Neural cell (in vitro differentiated cells): Measurements from ENCODE around the gene TBC1D25. TPM values are rescaled to one million over a fixed set of nuclear protein-coding genes. Genes with fewer than 3 reads are reported as not detected.

Experiments
- H2AFZ ChIP-seq: fragments of 200-600, 300-800 bp; sonication (generic), shearing (Covaris generic); 2 replicates; pipeline ENCODE4 v1.6.0; 2014; ENCODE audit warnings: low read depth, mild to moderate bottlenecking, antibody characterized with exemption, low read length, moderate library complexity
- H3F3A ChIP-seq: fragments of 200-600 bp; shearing (Covaris generic); 2 replicates; pipeline ENCODE4 v1.6.1; 2016; ENCODE audit warnings: mild to moderate bottlenecking, moderate library complexity, mixed read lengths, antibody characterized with exemption, low read length; ENCODE audit not compliant: insufficient read depth, poor library complexity, severe bottlenecking
- H3K27ac ChIP-seq: fragments of 200-600, 300-800 bp; sonication (generic), shearing (Covaris generic); 2 replicates; pipeline ENCODE4 v1.5.1; 2014; ENCODE audit warnings: mild to moderate bottlenecking, low read length, moderate library complexity
- H3K27me3 ChIP-seq: fragments of 300-800, 200-600 bp; sonication (generic), shearing (Covaris generic); 2 replicates; pipeline ENCODE4 v1.6.0; 2014; ENCODE audit warnings: mild to moderate bottlenecking, low read depth, low read length, moderate library complexity; ENCODE audit not compliant: insufficient read depth
- H3K36me3 ChIP-seq: fragments of 300-800, 200-600 bp; sonication (generic), shearing (Covaris generic); 2 replicates; pipeline ENCODE4 v1.5.1; 2014; ENCODE audit warnings: mild to moderate bottlenecking, antibody characterized with exemption, low read length, moderate library complexity; ENCODE audit not compliant: insufficient read depth
- H3K4me2 ChIP-seq: fragments of 300-800, 200-600 bp; sonication (generic), shearing (Covaris generic); 2 replicates; pipeline ENCODE4 v1.6.0; 2014; ENCODE audit warnings: mild to moderate bottlenecking, low read length
- H3K4me3 ChIP-seq: fragments of 300-800, 200-600 bp; sonication (generic), shearing (Covaris generic); 2 replicates; pipeline ENCODE4 v1.5.1; 2014; ENCODE audit warnings: mild to moderate bottlenecking, low read length, moderate library complexity
- H3K79me2 ChIP-seq: fragments of 200-600 bp; shearing (Covaris generic); replicated peaks from 2 replicates; pipeline ENCODE4 v1.6.0; 2014; ENCODE audit warnings: mild to moderate bottlenecking, low read length, moderate library complexity; ENCODE audit not compliant: insufficient read depth
- H3K9ac ChIP-seq: fragments of 300-800, 200-600 bp; sonication (generic), shearing (Covaris generic); 2 replicates; pipeline ENCODE4 v1.6.1; 2016; ENCODE audit warnings: mild to moderate bottlenecking, low read length, mixed read lengths
- H3K9me2 ChIP-seq: fragments of 200-600 bp; shearing (Covaris generic); 2 replicates; pipeline ENCODE4 v1.6.1; 2016; ENCODE audit warnings: mild to moderate bottlenecking, low read length, mixed read lengths; ENCODE audit not compliant: insufficient read depth
- H3K9me3 ChIP-seq: fragments of 200-600, 300-800 bp; sonication (generic), shearing (Covaris generic); 2 replicates; pipeline ENCODE4 v1.6.1; 2016; ENCODE audit warnings: mild to moderate bottlenecking, mixed run types, low read length, moderate library complexity, mixed read lengths
- H4K20me1 ChIP-seq: fragments of 200-600 bp; shearing (Covaris generic); 2 replicates; pipeline ENCODE4 v1.6.1; 2016; ENCODE audit warnings: mild to moderate bottlenecking, mixed run types; ENCODE audit not compliant: insufficient read depth
- CTCF ChIP-seq: fragments of 450-650 bp; IDR thresholded peaks from 2 replicates; pipeline ENCODE4 v1.5.1; 2014; ENCODE audit warnings: antibody characterized with exemption, mild to moderate bottlenecking, moderate library complexity; ENCODE audit not compliant: poor library complexity, severe bottlenecking
- EP300 ChIP-seq: fragments of 450-650 bp; conservative IDR thresholded peaks from 2 replicates; pipeline ENCODE4 v1.6.1; 2014; ENCODE audit warnings: antibody characterized with exemption, mild to moderate bottlenecking, moderate library complexity; ENCODE audit not compliant: poor library complexity, severe bottlenecking
- EZH2 ChIP-seq: fragments of 200-600, 300-800 bp; shearing (Covaris generic), sonication (generic); IDR thresholded peaks from 2 replicates; pipeline ENCODE4 v1.6.1; 2014; ENCODE audit warnings: antibody characterized with exemption, low read length, borderline replicate concordance, mild to moderate bottlenecking; ENCODE audit not compliant: insufficient read depth, poor library complexity, severe bottlenecking
- MXI1 ChIP-seq: fragments of 450-650 bp; conservative IDR thresholded peaks from 2 replicates; pipeline ENCODE4 v1.6.1; 2014; ENCODE audit warnings: antibody characterized with exemption, mild to moderate bottlenecking; ENCODE audit not compliant: poor library complexity, severe bottlenecking
- POLR2AphosphoS5 ChIP-seq: IDR thresholded peaks from 2 replicates; pipeline ENCODE4 v1.6.1; 2012
- RAD21 ChIP-seq: fragments of 450-650 bp; conservative IDR thresholded peaks from 2 replicates; pipeline ENCODE4 v1.6.1; 2014; ENCODE audit warnings: antibody characterized with exemption, mild to moderate bottlenecking, moderate library complexity
- SMC3 ChIP-seq: fragments of 450-650 bp; conservative IDR thresholded peaks from 2 replicates; pipeline ENCODE4 v1.6.1; 2014; ENCODE audit warnings: antibody characterized with exemption, mild to moderate bottlenecking, moderate library complexity; ENCODE audit not compliant: poor library complexity
- TAF1 ChIP-seq: IDR thresholded peaks from 2 replicates; pipeline ENCODE4 v1.6.1; 2012; ENCODE audit warnings: low read depth
- polyA plus RNA-seq: library from polyadenylated mRNA; depleted of rRNA; stranded (reverse); fragments of >200 nt; gene quantifications from 2 replicates; pipeline ENCODE4 v1.2.3, GENCODE V29; 2014
- TF ChIP-seq, protein P1 (sequence below): IDR thresholded peaks from 2 replicates; pipeline ENCODE4 v1.6.1; 2012; ENCODE audit warnings: borderline replicate concordance

TBC1D25 gene
- polyA plus RNA-seq, 1 donor from 2014 or later: 4.5 TPM

DNA sequence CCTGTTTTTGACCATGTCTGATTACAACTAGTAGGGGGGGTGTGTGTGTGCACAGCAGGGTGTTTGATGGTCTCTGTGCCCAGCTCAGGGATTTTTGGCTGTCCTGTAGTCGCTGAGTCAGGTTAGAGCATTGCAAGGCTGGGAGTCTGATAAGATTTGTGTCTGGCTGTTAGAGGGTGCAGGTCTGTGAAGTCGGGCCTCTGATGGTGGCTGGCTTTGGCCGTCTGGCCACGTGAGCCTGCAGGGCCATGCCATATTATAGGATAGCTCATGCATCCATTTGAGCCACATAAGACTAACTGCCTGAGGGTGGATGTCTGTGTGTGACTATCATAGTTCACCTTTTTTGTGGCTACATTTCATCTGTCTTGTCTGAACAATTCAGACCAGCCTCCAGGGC lies 25.8 kb upstream of the TBC1D25 start:
- Histone ChIP-seq H3K9ac (no peak overlapping the region), H3K36me3 (no peaks in the 10 kb centered on the region), H3K4me3 (no peak overlapping the region), H3K9me3 (no peaks in the 10 kb centered on the region), H3K27ac (no peak overlapping the region), H2AFZ (no peak overlapping the region), H4K20me1 (no peaks in the 10 kb centered on the region), H3F3A (no peaks in the 10 kb centered on the region), H3K79me2 (no peaks in the 10 kb centered on the region), H3K27me3 (no peaks in the 10 kb centered on the region), H3K4me2 (no peak overlapping the region), H3K9me2 (no peaks in the 10 kb centered on the region)
- TF ChIP-seq EP300 (no peak), EZH2 (no peak), MXI1 (no peak), SMC3 (no peak), TAF1 (no peak), CTCF (no peak), POLR2AphosphoS5 (no peak)

DNA sequence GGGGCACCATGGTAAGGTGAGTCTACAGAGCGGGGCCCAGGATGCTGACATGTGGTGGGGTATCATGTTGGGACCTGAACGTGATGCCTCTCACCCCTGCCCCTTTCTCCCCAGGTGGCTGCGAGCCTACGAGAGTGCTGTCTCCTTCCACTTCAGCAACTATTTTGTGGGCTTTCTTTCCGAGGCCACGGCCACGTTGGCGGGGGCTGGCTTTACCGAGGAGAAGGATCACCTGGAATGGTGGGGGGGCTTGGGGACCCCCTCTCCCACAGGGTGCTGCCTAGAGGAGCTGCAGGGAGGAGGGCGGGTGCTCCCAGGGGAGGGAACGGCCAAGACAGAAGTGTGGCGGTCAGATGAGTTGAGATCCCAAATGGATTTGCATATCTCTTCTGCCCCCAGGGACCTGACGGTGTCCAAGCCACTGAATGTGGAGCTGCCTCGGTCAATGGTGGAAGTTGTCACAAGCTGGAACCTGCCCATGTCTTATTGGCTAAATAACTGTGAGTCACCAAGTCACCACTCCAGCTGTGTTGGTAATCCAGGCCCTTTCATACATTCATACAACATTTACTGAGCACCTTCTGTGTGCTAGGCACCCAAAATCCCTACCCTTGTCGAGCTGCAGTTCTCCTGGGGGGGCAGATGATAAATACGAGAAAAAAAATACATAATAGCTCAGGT lies 25.2 kb upstream of the TBC1D25 start:
- no peak overlapping the region for H2AFZ ChIP-seq

More for the DNA sequence above, 25.2 kb upstream of the TBC1D25 start:
- no peak overlapping the region for H3K4me3 ChIP-seq
- H3K9me2 ChIP-seq: no peaks in the 10 kb centered on the region
- no peaks in the 10 kb centered on the region for H4K20me1 ChIP-seq
- no peaks in the 10 kb centered on the region for H3K36me3 ChIP-seq
- no peak overlapping the region for H3K27ac ChIP-seq
- no peaks in the 10 kb centered on the region for H3K27me3 ChIP-seq
- H3K9ac ChIP-seq: no peak overlapping the region
- no peaks in the 10 kb centered on the region for H3K79me2 ChIP-seq
- TF ChIP-seq TAF1: no peak
- no peak for TF ChIP-seq CTCF
- TF ChIP-seq POLR2AphosphoS5: no peak
- TF ChIP-seq EZH2: no peak
- no peak for TF ChIP-seq SMC3
- TF ChIP-seq, protein P1, sequence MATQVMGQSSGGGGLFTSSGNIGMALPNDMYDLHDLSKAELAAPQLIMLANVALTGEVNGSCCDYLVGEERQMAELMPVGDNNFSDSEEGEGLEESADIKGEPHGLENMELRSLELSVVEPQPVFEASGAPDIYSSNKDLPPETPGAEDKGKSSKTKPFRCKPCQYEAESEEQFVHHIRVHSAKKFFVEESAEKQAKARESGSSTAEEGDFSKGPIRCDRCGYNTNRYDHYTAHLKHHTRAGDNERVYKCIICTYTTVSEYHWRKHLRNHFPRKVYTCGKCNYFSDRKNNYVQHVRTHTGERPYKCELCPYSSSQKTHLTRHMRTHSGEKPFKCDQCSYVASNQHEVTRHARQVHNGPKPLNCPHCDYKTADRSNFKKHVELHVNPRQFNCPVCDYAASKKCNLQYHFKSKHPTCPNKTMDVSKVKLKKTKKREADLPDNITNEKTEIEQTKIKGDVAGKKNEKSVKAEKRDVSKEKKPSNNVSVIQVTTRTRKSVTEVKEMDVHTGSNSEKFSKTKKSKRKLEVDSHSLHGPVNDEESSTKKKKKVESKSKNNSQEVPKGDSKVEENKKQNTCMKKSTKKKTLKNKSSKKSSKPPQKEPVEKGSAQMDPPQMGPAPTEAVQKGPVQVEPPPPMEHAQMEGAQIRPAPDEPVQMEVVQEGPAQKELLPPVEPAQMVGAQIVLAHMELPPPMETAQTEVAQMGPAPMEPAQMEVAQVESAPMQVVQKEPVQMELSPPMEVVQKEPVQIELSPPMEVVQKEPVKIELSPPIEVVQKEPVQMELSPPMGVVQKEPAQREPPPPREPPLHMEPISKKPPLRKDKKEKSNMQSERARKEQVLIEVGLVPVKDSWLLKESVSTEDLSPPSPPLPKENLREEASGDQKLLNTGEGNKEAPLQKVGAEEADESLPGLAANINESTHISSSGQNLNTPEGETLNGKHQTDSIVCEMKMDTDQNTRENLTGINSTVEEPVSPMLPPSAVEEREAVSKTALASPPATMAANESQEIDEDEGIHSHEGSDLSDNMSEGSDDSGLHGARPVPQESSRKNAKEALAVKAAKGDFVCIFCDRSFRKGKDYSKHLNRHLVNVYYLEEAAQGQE: no peak
- TF ChIP-seq RAD21: no peak
- TF ChIP-seq EP300: no peak
- no peak for TF ChIP-seq MXI1
- H3F3A ChIP-seq: no peaks in the 10 kb centered on the region
- H3K4me2 ChIP-seq: no peak overlapping the region
- H3K9me3 ChIP-seq: no peaks in the 10 kb centered on the region
